IPS-18a (cell line): ENCODE measurements around the gene TIMM50.
"Not testable (repeated sequence)": the region's sequence is repeated elsewhere in the genome, so short reads cannot be mapped to it uniquely, and the experiment has no call there.

Source experiments
- H3K27ac ChIP-seq: one replicate; pipeline ENCODE4 v1.5.1; 2013; ENCODE audit warnings: low read length
- H3K27me3 ChIP-seq: one replicate; pipeline ENCODE4 v1.6.1; 2013; ENCODE audit warnings: mild to moderate bottlenecking, low read length; ENCODE audit not compliant: control insufficient read depth, insufficient read depth
- H3K36me3 ChIP-seq: one replicate; pipeline ENCODE4 v1.6.1; 2013; ENCODE audit warnings: low read depth, low read length; ENCODE audit not compliant: control insufficient read depth
- H3K4me1 ChIP-seq: one replicate; pipeline ENCODE4 v1.6.1; 2013; ENCODE audit warnings: low read depth, low read length; ENCODE audit not compliant: control insufficient read depth
- H3K4me3 ChIP-seq: one replicate; pipeline ENCODE4 v1.5.1; 2013; ENCODE audit warnings: low read length
- H3K9ac ChIP-seq: one replicate; pipeline ENCODE4 v1.6.1; 2013; ENCODE audit warnings: mild to moderate bottlenecking, low read length, moderate library complexity
- H3K9me3 ChIP-seq: one replicate; pipeline ENCODE4 v1.6.1; 2013; ENCODE audit warnings: low read depth, low read length; ENCODE audit not compliant: control insufficient read depth

TIMM50 gene

DNA sequence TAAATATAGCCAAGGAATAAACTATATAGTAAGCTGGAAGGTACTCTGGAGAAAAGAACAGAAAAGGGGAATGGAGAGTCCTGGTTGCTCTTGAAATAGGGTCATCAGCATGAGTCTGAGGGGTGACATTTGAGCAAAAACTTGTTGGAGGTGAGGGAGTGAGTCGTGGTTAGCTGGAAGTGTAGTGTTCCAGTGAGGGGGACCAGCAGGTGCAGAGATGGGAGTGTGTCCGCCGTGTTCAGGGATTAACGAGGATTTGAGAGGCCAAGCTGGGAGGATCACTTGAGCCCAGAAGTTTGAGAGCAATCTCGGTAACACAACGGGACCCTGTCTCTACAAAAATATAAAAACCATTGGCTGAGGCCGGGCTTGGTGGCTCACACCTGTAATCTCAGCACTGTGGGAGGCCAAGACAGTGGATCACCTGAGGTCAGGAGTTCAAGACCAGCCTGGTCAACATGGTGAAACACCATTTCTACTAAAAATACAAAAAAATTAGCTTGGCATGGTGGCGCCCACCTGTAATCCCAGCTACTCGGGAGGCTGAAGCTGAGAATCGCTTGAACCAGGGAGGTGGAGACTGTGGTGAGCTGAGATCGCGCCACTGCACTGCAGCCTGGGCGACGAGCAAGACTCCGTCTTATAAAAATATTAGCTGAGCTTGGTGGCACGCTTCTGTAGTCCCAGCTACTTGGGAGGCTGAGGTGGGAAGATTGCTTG, 34.1 kb upstream of the TIMM50 start:
- H3K27ac ChIP-seq, result no peak overlapping the region
- H3K4me3 ChIP-seq, result peak overlapping the region; percentile 89
- H3K9ac ChIP-seq, result peak overlapping the region; percentile 90
- peaks cover 4% of the 10 kb centered on the region for H3K4me1 ChIP-seq
- H3K27me3 ChIP-seq, result no peaks in the 10 kb centered on the region
- no peaks in the 10 kb centered on the region for H3K36me3 ChIP-seq
- H3K9me3 ChIP-seq, result no peaks in the 10 kb centered on the region

DNA sequence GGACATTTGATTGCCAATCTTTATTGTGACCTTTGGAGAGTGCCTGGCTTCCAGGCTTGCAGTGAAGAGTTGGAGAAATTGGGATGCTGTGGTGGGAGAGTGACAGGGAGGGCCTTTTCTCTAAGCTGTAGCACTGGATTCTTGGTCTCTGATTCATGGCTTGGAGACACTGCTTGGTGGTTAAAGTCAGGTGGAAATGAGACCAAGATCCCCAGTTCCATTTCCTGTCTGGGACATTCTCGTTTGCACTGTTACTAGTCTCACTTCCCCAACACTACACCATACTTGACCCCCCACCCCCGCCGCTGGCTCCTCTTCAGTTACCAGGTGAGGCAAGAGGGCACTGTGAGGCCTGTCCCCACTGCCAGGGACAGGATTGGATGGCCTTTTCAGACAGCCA, 32.4 kb upstream of the TIMM50 start:
- Histone ChIP-seq H3K4me1 (peaks cover 4% of the 10 kb centered on the region), H3K9ac (no peak overlapping the region), H3K9me3 (no peaks in the 10 kb centered on the region), H3K4me3 (no peak overlapping the region), H3K27me3 (no peaks in the 10 kb centered on the region), H3K36me3 (peaks cover 4% of the 10 kb centered on the region), H3K27ac (no peak overlapping the region)

DNA sequence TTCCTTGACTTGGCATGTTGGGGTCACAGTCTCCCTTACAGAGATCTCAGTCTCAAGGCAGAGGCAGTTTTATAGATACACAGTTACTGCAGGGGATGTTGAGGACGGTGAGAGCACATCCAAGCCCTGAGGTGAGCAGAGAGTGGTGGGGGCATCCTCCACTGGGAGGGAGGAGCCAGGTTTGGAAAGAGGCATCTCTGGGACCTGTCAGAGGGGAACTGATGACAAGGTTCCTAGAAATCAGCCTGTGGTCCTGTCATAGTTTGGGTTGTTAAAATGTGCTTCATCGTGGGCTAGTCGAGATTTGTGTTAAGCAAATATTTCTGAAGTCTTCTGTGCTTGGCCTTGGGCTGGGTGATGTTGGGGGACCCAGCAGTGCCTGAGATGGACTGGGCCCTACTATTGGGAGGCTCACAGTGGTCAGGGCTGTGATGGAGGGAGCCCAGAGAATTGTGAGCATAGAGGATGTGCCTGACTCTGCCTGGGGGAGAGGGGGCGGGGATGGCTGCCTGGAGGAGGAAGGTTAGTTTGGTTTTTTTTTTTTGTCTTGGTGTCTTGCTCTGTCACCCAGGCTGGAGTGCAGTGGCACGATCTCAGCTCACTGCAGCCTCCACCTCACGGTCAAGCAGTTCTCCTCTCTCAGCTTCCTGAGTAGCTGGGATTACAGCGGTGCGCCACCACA, 31.4 kb upstream of the TIMM50 start:
- H3K9ac ChIP-seq, result no peak overlapping the region
- H3K4me1 ChIP-seq, result peaks cover 4% of the 10 kb centered on the region
- peaks cover 13% of the 10 kb centered on the region for H3K36me3 ChIP-seq
- no peaks in the 10 kb centered on the region for H3K27me3 ChIP-seq
- no peak overlapping the region for H3K4me3 ChIP-seq
- H3K9me3 ChIP-seq, result no peaks in the 10 kb centered on the region
- H3K27ac ChIP-seq, result no peak overlapping the region

DNA sequence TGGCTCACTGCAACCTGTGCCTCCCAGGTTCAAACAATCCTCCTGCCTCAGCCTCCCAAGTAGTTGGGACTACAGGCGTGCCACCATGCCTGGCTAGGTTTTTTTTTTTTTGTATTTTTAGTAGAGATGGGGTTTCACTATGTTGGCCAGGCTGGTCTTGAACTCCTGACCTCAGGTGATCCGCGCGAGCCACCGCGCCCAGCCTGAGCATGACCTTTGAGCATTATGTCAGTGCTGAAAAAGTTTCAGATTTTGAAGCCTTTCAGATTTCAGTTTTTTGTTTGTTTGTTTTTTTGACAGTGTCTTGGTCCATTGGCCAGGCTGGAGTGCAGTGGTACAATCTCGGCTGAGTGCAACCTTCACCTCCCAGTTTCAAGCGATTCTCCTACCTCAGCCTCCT, 29.4 kb upstream of the TIMM50 start:
- peaks cover 20% of the 10 kb centered on the region for H3K36me3 ChIP-seq
- H3K27ac ChIP-seq, H3K4me1 ChIP-seq, H3K4me3 ChIP-seq, H3K9me3 ChIP-seq, H3K9ac ChIP-seq, H3K27me3 ChIP-seq: not testable (repeated sequence)

DNA sequence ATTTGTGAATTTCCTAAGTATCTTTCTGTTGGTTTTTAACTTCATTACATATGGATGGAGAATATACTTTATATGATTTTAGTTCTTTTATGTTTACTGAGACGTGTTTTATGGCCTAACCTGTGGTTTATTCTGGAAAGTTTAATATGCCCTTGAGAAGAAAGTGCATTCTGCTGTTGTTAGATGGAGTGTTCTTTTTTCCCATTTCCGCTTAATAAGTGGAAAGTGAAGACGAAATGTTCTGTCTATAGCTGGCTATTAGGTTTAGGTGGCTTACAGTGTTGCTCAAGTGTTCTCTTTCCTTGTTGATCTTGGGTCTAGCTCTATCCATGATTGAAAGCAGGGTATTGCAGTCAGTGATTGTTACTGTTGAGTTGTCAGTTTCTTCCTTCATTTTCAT, 17.2 kb upstream of the TIMM50 start:
- no peaks in the 10 kb centered on the region for H3K9me3 ChIP-seq
- H3K9ac ChIP-seq, result no peak overlapping the region
- no peak overlapping the region for H3K27ac ChIP-seq
- no peaks in the 10 kb centered on the region for H3K27me3 ChIP-seq
- H3K4me3 ChIP-seq, result no peak overlapping the region
- H3K4me1 ChIP-seq, result no peaks in the 10 kb centered on the region
- H3K36me3 ChIP-seq, result peaks cover 67% of the 10 kb centered on the region

- H3K4me3 ChIP-seq, result no peak overlapping the region
- H3K4me1 ChIP-seq, result no peaks in the 10 kb centered on the region
- no peaks in the 10 kb centered on the region for H3K27me3 ChIP-seq
- H3K36me3 ChIP-seq, result peaks cover 68% of the 10 kb centered on the region
- no peak overlapping the region for H3K27ac ChIP-seq
- H3K9ac ChIP-seq, result no peak overlapping the region
- no peaks in the 10 kb centered on the region for H3K9me3 ChIP-seq
These were observed 14.5 kb upstream of the TIMM50 start for GRCh38 chr19:39465956-39466747.

GRCh38 chr19:39467941-39468340, 12.7 kb upstream of the TIMM50 start:
- Histone ChIP-seq H3K27ac (no peak overlapping the region), H3K36me3 (peaks cover 77% of the 10 kb centered on the region), H3K4me3 (no peak overlapping the region), H3K9ac (no peak overlapping the region), H3K4me1 (no peaks in the 10 kb centered on the region), H3K27me3 (no peaks in the 10 kb centered on the region), H3K9me3 (no peaks in the 10 kb centered on the region)

GRCh38 chr19:39469036-39469435, 11.6 kb upstream of the TIMM50 start:
- Histone ChIP-seq H3K27ac (no peak overlapping the region), H3K36me3 (peaks cover 85% of the 10 kb centered on the region)

GRCh38 chr19:39469567-39469966, 11.1 kb upstream of the TIMM50 start:
- Histone ChIP-seq H3K27ac (no peak overlapping the region), H3K9me3 (no peaks in the 10 kb centered on the region), H3K4me3 (no peak overlapping the region), H3K27me3 (no peaks in the 10 kb centered on the region), H3K36me3 (peaks cover 86% of the 10 kb centered on the region), H3K9ac (no peak overlapping the region), H3K4me1 (no peaks in the 10 kb centered on the region)

More at GRCh38 chr19:39469036-39469435, 11.6 kb upstream of the TIMM50 start:
- H3K27me3 ChIP-seq, result no peaks in the 10 kb centered on the region
- H3K9ac ChIP-seq, result no peak overlapping the region
- no peak overlapping the region for H3K4me3 ChIP-seq
- H3K4me1 ChIP-seq, result no peaks in the 10 kb centered on the region
- no peaks in the 10 kb centered on the region for H3K9me3 ChIP-seq

DNA sequence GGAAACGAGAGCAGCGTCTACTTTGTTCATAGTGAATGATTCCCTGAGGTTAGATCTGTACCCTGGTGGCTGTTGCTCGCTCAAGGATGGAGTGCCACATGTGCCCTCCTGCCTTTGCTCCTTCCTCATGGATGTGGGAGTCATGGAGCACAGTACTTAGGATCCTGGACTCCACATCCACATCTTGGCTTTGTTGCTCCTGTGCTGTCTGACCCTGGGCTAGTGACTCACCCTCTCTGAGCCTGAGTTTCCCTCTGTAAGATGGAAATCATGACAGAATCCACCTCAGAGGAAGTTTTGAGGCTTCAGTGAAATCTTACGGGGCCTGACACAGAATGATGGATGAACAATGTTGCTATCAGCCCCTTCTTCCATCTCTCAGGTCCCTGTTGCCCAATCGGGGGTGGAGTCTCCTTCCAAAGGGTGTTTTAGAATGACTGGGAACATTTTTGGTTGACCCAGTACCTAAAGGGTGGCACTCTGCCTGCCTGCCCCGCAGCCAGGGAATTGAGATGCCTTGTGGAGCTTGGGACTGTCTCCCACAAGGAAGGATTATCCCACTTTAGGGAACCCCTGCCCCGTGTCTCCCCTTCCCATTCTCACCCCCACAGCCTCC, 9.8 kb upstream of the TIMM50 start:
- Histone ChIP-seq H3K4me3 (no peak overlapping the region), H3K9me3 (no peaks in the 10 kb centered on the region), H3K27ac (no peak overlapping the region), H3K4me1 (no peaks in the 10 kb centered on the region), H3K27me3 (no peaks in the 10 kb centered on the region), H3K9ac (no peak overlapping the region), H3K36me3 (peaks cover 78% of the 10 kb centered on the region)

GRCh38 chr19:39471756-39472536, 8.7 kb upstream of the TIMM50 start:
- peaks cover 78% of the 10 kb centered on the region for H3K36me3 ChIP-seq
- no peaks in the 10 kb centered on the region for H3K9me3 ChIP-seq
- no peaks in the 10 kb centered on the region for H3K4me1 ChIP-seq
- no peak overlapping the region for H3K4me3 ChIP-seq
- no peak overlapping the region for H3K9ac ChIP-seq
- H3K27ac ChIP-seq, result no peak overlapping the region
- no peaks in the 10 kb centered on the region for H3K27me3 ChIP-seq
